H1 (cell line): ENCODE data around the gene IGF2R. TPM values are rescaled to one million over a fixed set of nuclear protein-coding genes. Genes with fewer than 3 reads are reported as not detected.

Experiments
- EZH2 ChIP-seq: fragments of 200-600 bp; sonication (generic); IDR thresholded peaks from 2 replicates; pipeline ENCODE4 v1.7.1; 2012; ENCODE audit warnings: low read depth, mild to moderate bottlenecking, moderate library complexity, low read length, inconsistent platforms; ENCODE audit not compliant: severe bottlenecking
- KDM1A ChIP-seq: fragments of 200-600, 300-600 bp; sonication (generic); IDR thresholded peaks from 2 replicates; pipeline ENCODE4 v1.7.1; 2016; ENCODE audit warnings: mild to moderate bottlenecking, low read length, borderline replicate concordance
- POLR2A ChIP-seq, 2 experiments: IDR thresholded peaks; 1 replicate in 1 of 2; 2 replicates in 1 of 2; pipeline ENCODE4 v1.6.1; 2011; ENCODE audit warnings: low read depth in 2 of 2, low read length in 2 of 2, mild to moderate bottlenecking in 2 of 2; ENCODE audit errors: control extremely low read depth in 1 of 2
- SP2 ChIP-seq: IDR thresholded peaks from 2 replicates; pipeline ENCODE4 v1.6.1; 2012; ENCODE audit warnings: mild to moderate bottlenecking, low read length, inconsistent platforms
- SUZ12 ChIP-seq: fragments of 200-600 bp; sonication (generic); IDR thresholded peaks from 2 replicates; pipeline ENCODE4 v1.6.1; 2012; ENCODE audit warnings: mild to moderate bottlenecking, inconsistent platforms, low read length, moderate library complexity, mixed read lengths
- YY1 ChIP-seq: IDR thresholded peaks from 2 replicates; pipeline ENCODE4 v1.6.1; 2011; ENCODE audit warnings: low read depth, mild to moderate bottlenecking, low read length
- polyA plus RNA-seq, 7 experiments: library from polyadenylated mRNA; depleted of rRNA in 3 of 7; stranded (reverse) in 5 of 7; unstranded in 2 of 7; fragments of >200 nt in 5 of 7; fragments of 200-250 nt in 2 of 7; gene quantifications; 1 replicate in 5 of 7; 2 replicates in 1 of 7; 4 replicates in 1 of 7; pipeline versions ENCODE4 v1.2.1 to v1.2.3, GENCODE V29; 2011 to 2013; ENCODE audit warnings: missing spikeins in 2 of 7, mixed read lengths in 2 of 7
- total RNA-seq: library from RNA; stranded (reverse); fragmentation: NEBNext Ultra II Directional; extraction: Animal tissue kit (Norgen Biotek cat#: 25700); gene quantifications from 2 replicates; pipeline ENCODE4 v1.2.1, GENCODE V29; 2021

The IGF2R gene
- total and polyA plus RNA-seq, 2 of the 8 experiments (the other 6 are each of a cell fraction or from before 2014, with no cell fraction given) = 20.6 to 74.1 TPM

DNA sequence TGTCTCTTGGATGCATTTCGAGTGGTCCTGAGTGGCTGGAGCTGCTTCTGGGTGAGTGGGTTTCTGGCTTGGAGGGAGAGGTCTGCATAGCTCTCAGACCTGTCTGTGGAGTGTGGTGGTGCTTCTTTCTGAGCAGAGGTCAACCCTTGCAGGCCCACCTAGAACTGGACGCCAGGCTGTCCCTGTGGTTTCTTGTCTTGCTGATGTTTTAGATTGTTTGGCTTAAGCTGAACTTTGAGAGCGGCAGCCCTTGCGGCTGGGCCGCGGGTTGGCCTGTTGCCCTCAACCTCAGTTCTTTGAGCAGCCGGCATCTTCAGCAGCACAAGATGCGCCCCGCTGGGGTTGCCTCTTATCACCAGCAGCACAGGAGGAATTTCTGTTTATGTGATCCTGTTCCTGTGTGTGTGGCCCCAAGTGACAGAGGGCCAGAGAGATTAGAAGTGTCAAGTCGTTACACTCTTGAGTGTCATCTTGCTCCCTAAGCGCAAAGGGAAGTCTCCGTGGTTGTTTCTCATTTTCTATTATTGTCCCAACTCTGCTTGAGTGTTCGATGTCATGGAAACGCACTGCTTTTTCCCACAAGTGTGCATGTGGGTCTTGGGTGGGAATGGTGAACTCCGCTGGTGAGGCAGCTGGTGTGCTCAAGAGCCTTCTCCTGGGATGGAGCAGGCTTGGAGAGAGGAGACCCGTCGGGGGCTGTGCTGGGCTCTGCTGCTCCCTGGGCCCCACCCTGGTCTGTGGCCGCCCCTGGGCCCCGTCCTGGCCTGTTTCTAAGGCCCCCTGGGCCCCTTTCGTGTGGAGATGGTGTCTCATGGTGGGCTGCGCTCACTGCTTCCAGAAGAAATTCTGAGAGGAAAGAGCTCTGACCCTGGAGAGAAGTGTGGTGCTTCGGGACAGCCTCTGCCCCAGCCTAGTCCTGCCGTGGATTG lies 132.7 kb downstream of the IGF2R start (continued):
- TF ChIP-seq KDM1A (no peak), SP2 (no peak), YY1 (no peak), POLR2A (IDR thresholded peaks at IDR 0.05; ENCODE audit: control extremely low read depth in 1 of 2, low read depth in 2 of 2, low read length in 2 of 2) (no peak), SUZ12 (no peak), EZH2 (no peak)
